IMR-90 (cell line): ENCODE measurements around the gene PSORS1C2. TPM values are rescaled to one million over a fixed set of nuclear protein-coding genes. Genes with fewer than 3 reads are reported as not detected.

Source experiments
- ATAC-seq: fragments of 200-7000 bp; cut with Tn5 transposase; 2 replicates; pipeline ENCODE4 v1.9.1; 2020; ENCODE audit warnings: low read depth, mild to moderate bottlenecking, moderate library complexity
- BruUV-seq: library from RNA; stranded (reverse); fragments of 400-500 nt; replicated peaks from 2 replicates; lab custom pipeline; 2021; lab: Mats Ljungman, UMichigan
- CTCF ChIA-PET: fragments of 300-600 bp; formaldehyde crosslinking; extraction: SDS; loops from one replicate; lab custom pipeline; 2021; ENCODE audit warnings: antibody characterized with exemption; lab: Yijun Ruan, JAX
- POLR2A ChIA-PET: fragments of 300-600 bp; sonication (Branson Sonifier 250); formaldehyde crosslinking; loops from one replicate; lab custom pipeline; 2022; ENCODE audit warnings: antibody characterized with exemption; ENCODE audit not compliant: unreplicated experiment; lab: Charles Lee
- DNase-seq: peaks from one replicate; pipeline ENCODE4 v3.0.0; 2013
- H2AFZ ChIP-seq: replicated peaks from 2 replicates; pipeline ENCODE3; 2013; ENCODE audit warnings: low read length, mild to moderate bottlenecking; ENCODE audit not compliant: poor library complexity
- H2AK5ac ChIP-seq: 2 replicates; pipeline ENCODE4 v1.6.1; 2013; ENCODE audit warnings: low read depth, low read length, inconsistent platforms
- H2AK9ac ChIP-seq: replicated peaks from 2 replicates; pipeline ENCODE3; 2013; ENCODE audit warnings: mild to moderate bottlenecking, low read depth, low read length, moderate library complexity; ENCODE audit not compliant: poor library complexity
- H2BK120ac ChIP-seq: 2 replicates; pipeline ENCODE4 v1.6.1; 2013; ENCODE audit warnings: low read depth, low read length, inconsistent platforms
- H2BK15ac ChIP-seq: 3 replicates; pipeline ENCODE4 v1.6.1; 2013; ENCODE audit warnings: low read depth, low read length, inconsistent platforms
- H2BK20ac ChIP-seq: 2 replicates; pipeline ENCODE4 v1.6.1; 2013; ENCODE audit warnings: low read depth, mild to moderate bottlenecking, inconsistent platforms, low read length, moderate library complexity
- H2BK5ac ChIP-seq: 2 replicates; pipeline ENCODE4 v1.6.1; 2013; ENCODE audit warnings: mild to moderate bottlenecking, low read depth, low read length, inconsistent platforms; ENCODE audit not compliant: poor library complexity, severe bottlenecking
- H3K14ac ChIP-seq: replicated peaks from 2 replicates; pipeline ENCODE4 v1.6.1; 2013; ENCODE audit warnings: low read depth, low read length, inconsistent platforms
- H3K18ac ChIP-seq: 2 replicates; pipeline ENCODE4 v1.6.1; 2013; ENCODE audit warnings: low read depth, low read length, control low read depth
- H3K23ac ChIP-seq: 2 replicates; pipeline ENCODE4 v1.6.1; 2013; ENCODE audit warnings: low read depth, low read length, inconsistent platforms
- H3K27ac ChIP-seq: 2 replicates; pipeline ENCODE4 v1.5.1; 2013; ENCODE audit warnings: mild to moderate bottlenecking, control low read depth, low read length; ENCODE audit not compliant: insufficient read depth
- H3K27me3 ChIP-seq: 2 replicates; pipeline ENCODE4 v1.6.1; 2013; ENCODE audit warnings: low read length; ENCODE audit not compliant: control insufficient read depth, insufficient read depth
- H3K36me3 ChIP-seq: 2 replicates; pipeline ENCODE4 v1.6.1; 2013; ENCODE audit warnings: low read length, mixed read lengths; ENCODE audit not compliant: control insufficient read depth, insufficient read depth
- H3K4ac ChIP-seq: 2 replicates; pipeline ENCODE4 v1.6.1; 2013; ENCODE audit warnings: low read depth, low read length, inconsistent platforms
- H3K4me1 ChIP-seq: 2 replicates; pipeline ENCODE4 v1.6.1; 2013; ENCODE audit warnings: low read length, mixed read lengths; ENCODE audit not compliant: control insufficient read depth, insufficient read depth
- H3K4me2 ChIP-seq: 2 replicates; pipeline ENCODE4 v1.6.1; 2013; ENCODE audit warnings: low read depth, mild to moderate bottlenecking, control low read depth, low read length, moderate library complexity
- H3K4me3 ChIP-seq: 2 replicates; pipeline ENCODE4 v1.5.1; 2013; ENCODE audit warnings: low read depth, mild to moderate bottlenecking, control low read depth, low read length, moderate library complexity; ENCODE audit not compliant: insufficient read depth
- H3K56ac ChIP-seq: 2 replicates; pipeline ENCODE4 v1.6.1; 2013; ENCODE audit warnings: low read length, inconsistent platforms; ENCODE audit not compliant: insufficient read depth; ENCODE audit errors: extremely low read depth
- H3K79me1 ChIP-seq, 2 experiments: 2 replicates each; pipeline ENCODE4 v1.6.1; 2013; ENCODE audit warnings: low read length in 2 of 2, inconsistent platforms in 1 of 2, low read depth in 1 of 2
- H3K9ac ChIP-seq: 2 replicates; pipeline ENCODE4 v1.6.1; 2013; ENCODE audit warnings: low read depth, low read length, control low read depth
- H3K9me1 ChIP-seq: 2 replicates; pipeline ENCODE4 v1.6.1; 2013; ENCODE audit warnings: low read length, inconsistent platforms; ENCODE audit not compliant: insufficient read depth
- H3K9me3 ChIP-seq: 2 replicates; pipeline ENCODE4 v1.6.1; 2013; ENCODE audit warnings: low read length; ENCODE audit not compliant: control insufficient read depth, insufficient read depth
- H4K20me1 ChIP-seq: 2 replicates; pipeline ENCODE4 v1.6.1; 2013; ENCODE audit warnings: low read length, inconsistent platforms; ENCODE audit not compliant: insufficient read depth
- H4K5ac ChIP-seq: 2 replicates; pipeline ENCODE4 v1.6.1; 2013; ENCODE audit warnings: mild to moderate bottlenecking, low read depth, low read length, control low read depth
- H4K8ac ChIP-seq, 2 experiments: 2 replicates each; pipeline ENCODE4 v1.6.1; 2013; ENCODE audit warnings: low read depth in 2 of 2, low read length in 2 of 2, control low read depth in 1 of 2, inconsistent platforms in 1 of 2
- H4K91ac ChIP-seq: 2 replicates; pipeline ENCODE4 v1.6.1; 2013; ENCODE audit warnings: low read depth, low read length, inconsistent platforms; ENCODE audit not compliant: insufficient read depth
- BHLHE40 ChIP-seq: fragments of 150-350 bp; IDR thresholded peaks from 2 replicates; pipeline ENCODE4 v1.6.1; 2016; ENCODE audit warnings: mild to moderate bottlenecking, low read depth, low read length
- FOS ChIP-seq: fragments of 150-350 bp; IDR thresholded peaks from 2 replicates; pipeline ENCODE4 v1.6.1; 2016; ENCODE audit warnings: low read depth, low read length
- MAZ ChIP-seq: IDR thresholded peaks from 2 replicates; pipeline ENCODE4 v1.6.1; 2012; ENCODE audit warnings: low read depth, mild to moderate bottlenecking, low read length, improper control_type of control experiment, moderate library complexity, borderline replicate concordance
- RFX5 ChIP-seq: IDR thresholded peaks from 2 replicates; pipeline ENCODE4 v1.8.0; 2012; ENCODE audit warnings: low read depth, mild to moderate bottlenecking, low read length, moderate library complexity
- SMC3 ChIP-seq: fragments of 150-350 bp; IDR thresholded peaks from 2 replicates; pipeline ENCODE4 v1.6.1; 2016; ENCODE audit warnings: low read depth, mild to moderate bottlenecking, antibody characterized with exemption, low read length, moderate library complexity
- WGBS, 2 experiments: methylation state at CpG; one replicate each; pipeline versions ENCODE4 v1.1.5 to v1.1.7; 2013; ENCODE audit warnings: missing lambda C conversion rate in 2 of 2; ENCODE audit not compliant: insufficient read length in 1 of 2; ENCODE audit errors: extremely low coverage in 2 of 2; 5-methylcytosine and 5-hydroxymethylcytosine counted together
- dilution Hi-C: fragments of 300-500 bp; cut with HindIII; formaldehyde crosslinking; loops from one replicate; pipeline ENCODE4 v1.14.3; 2018; ENCODE audit warnings: low sequenced_read_pairs; ENCODE audit not compliant: unreplicated experiment
- in situ Hi-C: fragments of 300-500 bp; cut with MboI; formaldehyde crosslinking; loops from 3 replicates; pipeline ENCODE4 v1.14.3; 2019; ENCODE audit warnings: low sequenced_read_pairs, inconsistent platforms, mixed read lengths
- intact Hi-C: fragments of 100-400 bp; cut with micrococcal nuclease; formaldehyde crosslinking; loops from 2 replicates; pipeline ENCODE4 v1.10.0; 2022
- polyA plus RNA-seq, 3 experiments: library from polyadenylated mRNA; depleted of rRNA; stranded (reverse); fragments of >200 nt; gene quantifications; 2 replicates each; pipeline ENCODE4 v1.2.3, GENCODE V29; 2012; ENCODE audit warnings: low replicate concordance in 1 of 3
- total RNA-seq: library from RNA; depleted of rRNA; stranded (reverse); fragments of >200 nt; gene quantifications from 2 replicates; pipeline ENCODE4 v1.2.3, GENCODE V29; 2012

Gene PSORS1C2
- total and polyA plus RNA-seq, 2 of the 4 experiments (the other 2 are of a cell fraction) = not detected

DNA sequence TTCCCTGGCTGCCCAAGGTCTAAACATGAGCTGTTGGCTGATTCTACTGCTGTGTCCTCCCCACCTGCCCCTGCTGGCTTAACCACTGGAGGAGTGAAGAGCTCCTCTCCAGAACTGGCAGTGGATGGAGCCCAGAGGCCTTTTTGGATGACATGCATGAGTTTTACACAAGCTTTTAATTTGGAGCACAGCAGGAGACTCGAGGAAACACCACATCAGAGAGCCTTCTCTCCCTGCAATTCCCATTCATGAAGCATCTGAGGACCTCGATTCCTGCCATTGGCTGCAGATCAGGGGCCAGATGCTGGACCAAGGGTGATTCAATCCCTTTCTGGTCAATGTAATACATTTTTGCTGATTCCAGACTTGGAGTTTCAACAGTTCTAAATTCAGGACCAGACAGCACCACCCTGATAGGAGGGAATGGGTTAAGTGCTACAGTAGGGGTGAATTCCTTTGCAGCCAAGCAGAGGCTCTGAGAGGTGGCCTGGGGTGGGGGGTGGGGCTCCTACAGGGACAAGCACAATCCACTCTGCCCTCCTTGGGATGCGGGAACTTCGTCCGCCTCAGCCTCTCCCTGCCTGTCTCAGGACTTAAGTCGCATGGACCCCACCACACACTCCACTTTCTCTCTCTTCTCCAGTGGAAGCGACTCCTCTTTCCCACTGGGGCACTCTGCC lies 24.9 kb downstream of the PSORS1C2 start:
- no TSS peak for BruUV-seq
- intact Hi-C loops = no loop called here
- no peak for TF ChIP-seq FOS
- no peak for TF ChIP-seq SMC3
- no peak for TF ChIP-seq BHLHE40
- TF ChIP-seq RFX5 = no peak
- TF ChIP-seq MAZ = no peak
- CTCF ChIA-PET = interaction anchor here (0.7 to 3.4 kb wide), 4 partner anchors 23 to 78 kb away, joined by 3 to 10 read pairs (median 4); no protein-coding TSS in a partner anchor
- Histone ChIP-seq H2AK5ac (peak overlapping the region; percentile 74; the same call in 1 of the 2 replicates), H3K79me1 (peaks cover 0 to 9% of the 10 kb centered on the region in 2 experiments; a peak in 2 of 4 replicates), H2AFZ (peak overlapping the region; percentile 82), H3K4me2 (peak overlapping the region; percentile 22; the same call in 1 of the 2 replicates), H3K18ac (peak overlapping the region; percentile 48; the same call in 1 of the 2 replicates), H3K9me3 (no peaks in the 10 kb centered on the region), H4K20me1 (no peaks in the 10 kb centered on the region), H3K27ac (peak overlapping the region; percentile 75), H3K9ac (peak overlapping the region; percentile 27; the same call in 1 of the 2 replicates), H3K14ac (peak overlapping the region; percentile 69), H4K8ac (peak overlapping the region; percentile 73 to 92), H2BK5ac (peak overlapping the region; percentile 71), H3K56ac (no peak overlapping the region), H3K36me3 (no peaks in the 10 kb centered on the region), H2BK120ac (peak overlapping the region; percentile 92), H3K27me3 (peaks cover 24% of the 10 kb centered on the region), H2AK9ac (peak overlapping the region; percentile 83), H4K5ac (no peak overlapping the region; the same call in none of the 2 replicates), H2BK20ac (peak overlapping the region; percentile 81), H3K4me3 (no peak overlapping the region), H3K9me1 (peaks cover 15% of the 10 kb centered on the region), H2BK15ac (peak overlapping the region; percentile 80; the same call in 2 of the 3 replicates), H3K4me1 (peaks cover 11% of the 10 kb centered on the region), H3K4ac (peak overlapping the region; percentile 90), H4K91ac (peak overlapping the region; percentile 83), H3K23ac (no peak overlapping the region)
- in situ Hi-C loops = no loop called here
- peak; percentile 46 for ATAC-seq
- POLR2A ChIA-PET = no interaction called here
- peak; percentile 24 for DNase-seq
- WGBS, 2 experiments = 100% methylated on average over 1 of the region's 7 CpGs; no CpG with 5 or more reads in 1 of the 2 experiments
- dilution Hi-C loops = no loop called here
